Heart right ventricle (tissue), 16 donors: ENCODE results near the gene CACNB2. TPM values are rescaled to one million over a fixed set of nuclear protein-coding genes. Genes with fewer than 3 reads are reported as not detected.
A peak's percentile ranks its signal among the peaks of the same experiment; 100 is the strongest.

ENCODE experiments used
- ATAC-seq, 8 donors: fragments of 200-7000 bp; cut with Tn5 transposase; one replicate each; pipeline ENCODE4 v1.9.1; 2020; ENCODE audit warnings: mild to moderate bottlenecking in 8 of 8, moderate library complexity in 8 of 8, moderate number of reproducible peaks in 1 of 8
- DNase-seq, 2 donors: peaks; one replicate each; pipeline ENCODE4 v3.0.0-alpha.2; 2020
- H3K27ac ChIP-seq, 10 donors: fragments of 200-600 bp; sonication (generic) in 2 of 10; one replicate each; pipeline versions ENCODE4 v1.5.0 to v1.8.0; 2020 to 2022; ENCODE audit warnings: mild to moderate bottlenecking in 3 of 10
- H3K27me3 ChIP-seq, 7 donors: fragments of 200-600 bp; one replicate each; pipeline ENCODE4 v1.8.0; 2021 to 2022; ENCODE audit warnings: mild to moderate bottlenecking in 2 of 7
- H3K36me3 ChIP-seq, 9 donors: fragments of 200-600 bp; sonication (generic) in 1 of 9; one replicate each; pipeline versions ENCODE4 v1.5.0 to v1.8.0; 2020 to 2022; ENCODE audit warnings: mild to moderate bottlenecking in 2 of 9
- H3K4me1 ChIP-seq, 9 donors: fragments of 200-600 bp; sonication (generic) in 1 of 9; one replicate each; pipeline versions ENCODE4 v1.5.0 to v1.8.0; 2020 to 2022; ENCODE audit warnings: mild to moderate bottlenecking in 4 of 9
- H3K4me3 ChIP-seq, 10 donors: fragments of 200-600 bp; sonication (generic) in 2 of 10; one replicate each; pipeline versions ENCODE4 v1.5.0 to v1.8.0; 2020 to 2022; ENCODE audit warnings: mild to moderate bottlenecking in 7 of 10, moderate library complexity in 2 of 10
- H3K9me3 ChIP-seq, 11 donors: fragments of 200-600 bp in 10 of 11; sonication (generic) in 2 of 11; one replicate each; pipeline versions ENCODE4 v1.5.0 to v1.8.0; 2013 to 2022; ENCODE audit warnings: mild to moderate bottlenecking in 2 of 11, control low read depth in 1 of 11, moderate library complexity in 1 of 11
- CTCF ChIP-seq, 9 donors: fragments of 200-600 bp; sonication (generic) in 2 of 9; IDR thresholded peaks; one replicate each; pipeline versions ENCODE4 v1.5.0 to v1.8.0; 2021 to 2022; ENCODE audit warnings: antibody characterized with exemption in 9 of 9, mild to moderate bottlenecking in 5 of 9, moderate library complexity in 1 of 9
- WGBS, 2 donors: extraction: QIAGEN DNeasy Blood & Tissue Kit; methylation state at CpG; one replicate each; pipeline ENCODE4 v1.1.7; 2013; ENCODE audit warnings: inconsistent platforms in 1 of 2; 5-methylcytosine and 5-hydroxymethylcytosine counted together
- intact Hi-C, 10 donors: fragments of 100-400 bp; cut with DNase I; formaldehyde crosslinking; loops; one replicate each; pipeline versions ENCODE4 v1.11.1 to v1.14.2; 2022
- polyA plus RNA-seq, 2 donors: library from polyadenylated mRNA; stranded (reverse); fragments of 200-250 nt; gene quantifications; one replicate each; pipeline ENCODE4 v1.2.3, GENCODE V29; 2013
- total RNA-seq, 10 donors: library from RNA; stranded (reverse); fragmentation: NEBNext Ultra II Directional in 3 of 10; extraction: Animal tissue kit (Norgen Biotek cat#: 25700) in 3 of 10; gene quantifications; one replicate each; pipeline versions ENCODE4 v1.2.1 to v1.2.4, GENCODE V29; 2021 to 2023
- donor health status: Arrhythmogenic right ventricular cardiomyopathy.
- donor health status: ischemic (EF 13 %, LVEDD 7.1; RV severe dilation, severe dysfunction).
- donor health status: healthy with polysubstance abuse.
- donor health status: DM: no; HTN: yes; CAD: no.
- donor health status: DM: no; HTN: no; CAD: no.
- donor health status: ischemic (EF 25% LVEDD 6.9; RV normal size, moderate dysfunction).
- donor health status: ischemic (EF 25% LVEDD 5.7; RV mildly dilated, moderate dysfunction).
- donor health status: healthy.
- donor health status: DM: yes; HTN: yes; CAD: no.
- donor health status: Ischemic cardiomyopathy.
- donor health status: ischemic (EF 35%, LVEDD 5.7; RV mildly dilated, moderate dysfunction).
- donor health status: nonischemic (EF 11% LVEDD 7.7; RV severe dilation, severe dysfunction).
- donor health status: DM: yes; HTN: yes; CAD: no.
- donor health status: PGD.
- donor health status: ischemic (EF 29% LVEDD 5.4; RV normal size, mild dysfunction).
- donor health status: nonischemic (EF 23%, LVEDD 6.1; RV moderate dilation, normal function).

Gene CACNB2
- total and polyA plus RNA-seq, 12 donors, result 8.9 to 71.1 (median 36.7) TPM

- 74 to 82% methylated on average over 2 of the region's 2 CpGs for WGBS, 2 donors
- Histone ChIP-seq H3K27ac (no peak overlapping the region), H3K4me3 (no peak overlapping the region), H3K27me3 (no peaks in the 10 kb centered on the region), H3K4me1 (peaks cover 0 to 33% (median 11%) of the 10 kb centered on the region in 9 donors), H3K36me3 (no peaks in the 10 kb centered on the region), H3K9me3 (peaks cover 0 to 5% (median 0%) of the 10 kb centered on the region in 11 donors)
- no peak for TF ChIP-seq CTCF (IDR thresholded peaks at IDR 0.05)
- intact Hi-C loops, result loop anchor here in 1 of 10 donors (5.0 kb wide), 1 partner anchor 47 kb away; no protein-coding TSS in a partner anchor
- ATAC-seq, result no peak
- no peak for DNase-seq
Observed at GRCh38 chr10:18419945-18420344, 279.7 kb downstream of the CACNB2 start.

GRCh38 chr10:18421726-18422293 lies 281.6 kb downstream of the CACNB2 start:
- DNase-seq, result no peak
- TF ChIP-seq CTCF (IDR thresholded peaks at IDR 0.05), result no peak
- no peak overlapping the region for H3K27ac ChIP-seq
- H3K4me3 ChIP-seq, result no peak overlapping the region
- intact Hi-C loops, result loop anchor here in 1 of 10 donors (5.0 kb wide), 1 partner anchor 45 kb away; no protein-coding TSS in a partner anchor
- 83 to 85% methylated on average over 7 of the region's 7 CpGs for WGBS, 2 donors
- H3K4me1 ChIP-seq, result peaks cover 0 to 30% (median 11%) of the 10 kb centered on the region in 9 donors
- no peaks in the 10 kb centered on the region for H3K36me3 ChIP-seq
- no peaks in the 10 kb centered on the region for H3K27me3 ChIP-seq
- no peak for ATAC-seq
- H3K9me3 ChIP-seq, result no peaks in the 10 kb centered on the region

GRCh38 chr10:18423058-18423637 lies 282.9 kb downstream of the CACNB2 start:
- TF ChIP-seq CTCF (IDR thresholded peaks at IDR 0.05), result no peak
- H3K27ac ChIP-seq, result peak overlapping the region in 1 of 10 donors; percentile 31
- whole genome bisulfite sequencing, 2 donors, result 30 to 39% methylated on average over 4 of the region's 4 CpGs

GRCh38 chr10:18424200-18424599 lies 284.0 kb downstream of the CACNB2 start:
- Histone ChIP-seq H3K9me3 (no peaks in the 10 kb centered on the region), H3K27me3 (no peaks in the 10 kb centered on the region), H3K36me3 (no peaks in the 10 kb centered on the region), H3K4me1 (peaks cover 0 to 18% (median 4%) of the 10 kb centered on the region in 9 donors), H3K4me3 (no peak overlapping the region), H3K27ac (peak overlapping the region in 2 of 10 donors; percentile 31 to 61)
- intact Hi-C loops, result loop anchor here in 1 of 10 donors (5.0 kb wide), 1 partner anchor 43 kb away; no protein-coding TSS in a partner anchor
- ATAC-seq (peak in 3 of 8 donors; percentile 25 to 55 (median 28)), DNase-seq (no peak)
- no peak for TF ChIP-seq CTCF (IDR thresholded peaks at IDR 0.05)
- whole genome bisulfite sequencing, 2 donors, result 36 to 40% methylated on average over 8 of the region's 8 CpGs

More at GRCh38 chr10:18423058-18423637, 282.9 kb downstream of the CACNB2 start:
- DNase-seq (no peak), ATAC-seq (peak in 1 of 8 donors; percentile 32)
- no peak overlapping the region for H3K4me3 ChIP-seq
- H3K9me3 ChIP-seq, result no peaks in the 10 kb centered on the region
- H3K4me1 ChIP-seq, result peaks cover 0 to 28% (median 11%) of the 10 kb centered on the region in 9 donors
- intact Hi-C loops, result loop anchor here in 1 of 10 donors (5.0 kb wide), 1 partner anchor 44 kb away; no protein-coding TSS in a partner anchor
- H3K36me3 ChIP-seq, result no peaks in the 10 kb centered on the region
- no peaks in the 10 kb centered on the region for H3K27me3 ChIP-seq
